ENCODE data around the gene SCYGR7.
"Not testable (repeated sequence)": the region's sequence is repeated elsewhere in the genome, so short reads cannot be mapped to it uniquely, and the experiment has no call there.

Gene SCYGR7

DNA sequence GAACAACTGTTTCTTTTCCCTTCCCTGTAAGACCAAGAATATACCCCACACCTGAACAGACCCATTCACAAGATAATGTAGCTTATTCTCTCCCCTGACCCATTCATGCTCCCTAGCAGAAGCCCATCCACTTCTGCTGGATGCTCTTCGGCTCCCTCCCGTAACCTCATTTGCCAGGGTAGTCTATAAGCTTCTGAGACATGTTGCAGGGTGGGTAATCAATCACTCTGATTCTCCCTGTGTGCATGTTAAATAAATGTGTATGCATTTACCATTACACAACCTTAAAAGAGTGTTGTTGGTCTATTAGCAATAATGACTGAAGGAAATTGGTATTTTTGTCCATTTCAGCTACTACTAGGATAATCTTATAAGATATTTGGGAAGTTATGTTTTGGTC, 11.6 kb upstream of the SCYGR7 start:
- Histone ChIP-seq H3K27ac (ENCODE audit: low read depth, low read length) (no peak overlapping the region), H3K9me3 (ENCODE audit: insufficient read depth, low read depth, low read length) (no peaks in the 10 kb centered on the region), H3K4me3 (ENCODE audit: low read length) (no peak overlapping the region), H3K4me1 (ENCODE audit: insufficient read depth, low read length) (peaks cover 12% of the 10 kb centered on the region), H3K27me3 (ENCODE audit: insufficient read depth, low read length) (peaks cover 10% of the 10 kb centered on the region; the same call in 1 of the 2 replicates), H3K9ac (ENCODE audit: low read depth, low read length) (no peak overlapping the region), H3K36me3 (ENCODE audit: insufficient read depth, low read length) (no peaks in the 10 kb centered on the region)
- WGBS: 86% methylated on average over 2 of the region's 2 CpGs

- no peak within 1 kb of the TSS for H3K27ac ChIP-seq (ENCODE audit: low read depth, low read length)
- WGBS: 5% methylated on average over 34 of the region's 35 CpGs
- H3K9ac ChIP-seq (ENCODE audit: low read depth, low read length): peak within 1 kb of the TSS; percentile 66
- peaks cover 12% of the 10 kb centered on the region for H3K4me1 ChIP-seq (ENCODE audit: insufficient read depth, low read length)
- H3K4me3 ChIP-seq (ENCODE audit: low read length): peak within 1 kb of the TSS; percentile 82
- peaks cover 10% of the 10 kb centered on the region; the same call in 1 of the 2 replicates for H3K27me3 ChIP-seq (ENCODE audit: insufficient read depth, low read length)
- no peaks in the 10 kb centered on the region for H3K9me3 ChIP-seq (ENCODE audit: insufficient read depth, low read depth, low read length)
- H3K36me3 ChIP-seq (ENCODE audit: insufficient read depth, low read length): no peaks in the 10 kb centered on the region
These were observed 10.2 kb upstream of the SCYGR7 start, which contains the start of gene SLC19A3 for GRCh38 chr2:227717687-227718567. TSS of gene SLC19A3 (minus strand) at chr2:227718028. CDS start at chr2:227702318, 15,710 bp downstream.

- Histone ChIP-seq H3K9ac (ENCODE audit: low read depth, low read length) (no peak overlapping the region), H3K9me3 (ENCODE audit: insufficient read depth, low read depth, low read length) (no peaks in the 10 kb centered on the region), H3K27ac (ENCODE audit: low read depth, low read length) (no peak overlapping the region), H3K4me1 (ENCODE audit: insufficient read depth, low read length) (peaks cover 12% of the 10 kb centered on the region), H3K27me3 (ENCODE audit: insufficient read depth, low read length) (peaks cover 10% of the 10 kb centered on the region; the same call in 1 of the 2 replicates), H3K4me3 (ENCODE audit: low read length) (no peak overlapping the region), H3K36me3 (ENCODE audit: insufficient read depth, low read length) (no peaks in the 10 kb centered on the region)
- 95% methylated on average over 4 of the region's 4 CpGs for WGBS
These were observed 8.5 kb upstream of the SCYGR7 start for GRCh38 chr2:227719641-227720040.

DNA sequence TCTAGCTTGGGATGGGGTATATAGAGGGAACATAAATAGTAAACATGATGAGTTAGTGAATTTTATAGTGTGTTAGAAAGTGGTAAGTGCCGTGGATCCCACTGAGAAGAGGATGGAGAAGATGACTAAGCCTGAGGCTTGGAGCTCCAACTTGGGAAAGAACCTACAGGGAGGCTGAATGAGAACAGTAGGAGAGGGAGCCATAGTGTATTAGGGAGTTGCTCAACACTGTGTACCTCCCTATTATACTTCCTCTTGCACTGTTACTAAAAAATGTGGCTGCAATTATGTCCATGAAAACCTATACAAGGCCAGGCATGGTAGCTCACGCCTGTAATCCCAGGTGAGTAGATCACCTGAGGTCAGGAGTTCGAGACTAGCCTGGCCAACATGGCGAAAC, 7.5 kb upstream of the SCYGR7 start:
- peaks cover 12% of the 10 kb centered on the region for H3K4me1 ChIP-seq (ENCODE audit: insufficient read depth, low read length)
- no peak overlapping the region for H3K9ac ChIP-seq (ENCODE audit: low read depth, low read length)
- H3K27ac ChIP-seq (ENCODE audit: low read depth, low read length): no peak overlapping the region
- 97% methylated on average over 4 of the region's 4 CpGs for WGBS
- H3K36me3 ChIP-seq (ENCODE audit: insufficient read depth, low read length): no peaks in the 10 kb centered on the region
- no peaks in the 10 kb centered on the region for H3K9me3 ChIP-seq (ENCODE audit: insufficient read depth, low read depth, low read length)
- H3K27me3 ChIP-seq (ENCODE audit: insufficient read depth, low read length): peaks cover 10% of the 10 kb centered on the region; the same call in 1 of the 2 replicates
- H3K4me3 ChIP-seq (ENCODE audit: low read length): no peak overlapping the region

DNA sequence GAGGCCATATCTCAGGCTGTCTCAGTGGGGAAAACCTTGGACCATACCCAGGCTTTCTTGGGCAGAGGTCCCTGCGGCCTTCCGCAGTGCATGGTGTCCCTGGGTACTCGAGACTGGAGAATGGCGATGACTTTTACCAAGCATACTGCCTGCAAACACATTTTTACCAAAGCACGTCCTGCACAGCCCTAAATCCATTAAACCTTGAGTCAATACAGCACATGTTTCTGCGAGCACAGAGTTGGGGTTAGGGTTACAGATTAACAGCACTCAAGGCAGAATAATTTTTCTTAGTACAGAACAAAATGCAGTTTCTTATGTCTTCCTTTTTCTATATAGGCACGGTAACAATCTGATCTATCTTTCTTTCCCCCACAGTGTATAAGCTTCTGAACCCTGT, 5.3 kb upstream of the SCYGR7 start:
- WGBS: 99% methylated on average over 7 of the region's 7 CpGs
- H3K4me1 ChIP-seq (ENCODE audit: insufficient read depth, low read length); H3K9ac ChIP-seq (ENCODE audit: low read depth, low read length); H3K4me3 ChIP-seq (ENCODE audit: low read length); H3K36me3 ChIP-seq (ENCODE audit: insufficient read depth, low read length); H3K27me3 ChIP-seq (ENCODE audit: insufficient read depth, low read length); H3K9me3 ChIP-seq (ENCODE audit: insufficient read depth, low read depth, low read length); H3K27ac ChIP-seq (ENCODE audit: low read depth, low read length): not testable (repeated sequence)

GRCh38 chr2:227724394-227725039, 3.6 kb upstream of the SCYGR7 start, which contains the start of gene SCYGR6:
TSS of gene SCYGR6 (minus strand) at chr2:227724757. CDS start at chr2:227724757, 0 bp downstream.
- Histone ChIP-seq H3K4me1 (ENCODE audit: insufficient read depth, low read length) (no peaks in the 10 kb centered on the region), H3K36me3 (ENCODE audit: insufficient read depth, low read length) (no peaks in the 10 kb centered on the region), H3K27me3 (ENCODE audit: insufficient read depth, low read length) (no peaks in the 10 kb centered on the region), H3K27ac (ENCODE audit: low read depth, low read length) (no peak within 1 kb of the TSS), H3K4me3 (ENCODE audit: low read length) (no peak within 1 kb of the TSS), H3K9ac (ENCODE audit: low read depth, low read length) (no peak within 1 kb of the TSS), H3K9me3 (ENCODE audit: insufficient read depth, low read depth, low read length) (no peaks in the 10 kb centered on the region)
- 95% methylated on average over 15 of the region's 15 CpGs for WGBS

DNA sequence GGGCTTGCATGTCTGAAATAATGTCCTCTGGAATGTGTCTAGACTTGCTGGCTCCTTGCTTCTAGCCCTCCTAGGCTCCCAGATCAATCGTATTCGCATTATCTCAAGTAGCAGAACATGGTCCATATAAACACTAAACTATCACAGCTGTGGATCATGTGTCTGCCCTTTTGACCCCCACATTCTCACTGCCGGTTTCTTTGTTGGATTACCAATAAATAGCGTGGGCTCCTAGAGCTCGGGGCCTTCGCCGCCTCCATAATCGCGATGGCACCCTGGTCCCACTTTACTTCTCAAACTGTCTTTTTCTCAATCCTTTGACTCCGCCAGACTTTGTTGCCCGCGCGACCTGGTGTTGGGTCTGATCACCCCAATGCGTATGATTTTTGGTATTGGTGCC, 11.2 kb downstream of the SCYGR7 start:
- Histone ChIP-seq H3K9ac (ENCODE audit: low read depth, low read length) (no peak overlapping the region), H3K36me3 (ENCODE audit: insufficient read depth, low read length) (no peaks in the 10 kb centered on the region), H3K9me3 (ENCODE audit: insufficient read depth, low read depth, low read length) (no peaks in the 10 kb centered on the region), H3K4me1 (ENCODE audit: insufficient read depth, low read length) (no peaks in the 10 kb centered on the region), H3K27me3 (ENCODE audit: insufficient read depth, low read length) (no peaks in the 10 kb centered on the region), H3K4me3 (ENCODE audit: low read length) (no peak overlapping the region), H3K27ac (ENCODE audit: low read depth, low read length) (no peak overlapping the region)
- WGBS: 89% methylated on average over 14 of the region's 14 CpGs

DNA sequence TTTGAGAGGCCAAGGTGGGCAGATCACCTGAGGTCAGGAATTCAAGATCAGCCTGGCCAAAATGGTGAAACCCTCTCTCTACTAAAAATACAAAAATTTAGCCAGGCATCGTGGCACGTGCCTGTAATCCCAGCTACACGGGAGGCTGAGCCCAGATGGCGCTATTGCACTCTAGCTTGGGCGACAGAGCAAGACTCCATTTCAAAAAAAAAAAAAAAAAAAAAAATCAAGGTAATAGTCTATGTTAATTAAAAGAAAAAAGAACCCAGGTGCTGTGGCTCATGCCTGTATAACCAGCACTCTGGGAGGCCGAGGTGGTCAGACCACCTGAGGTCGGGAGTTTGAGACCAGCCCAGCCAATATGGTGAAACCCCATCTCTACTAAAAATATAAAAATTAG, 12.6 kb downstream of the SCYGR7 start:
- H3K9me3 ChIP-seq (ENCODE audit: insufficient read depth, low read depth, low read length); H3K36me3 ChIP-seq (ENCODE audit: insufficient read depth, low read length); H3K9ac ChIP-seq (ENCODE audit: low read depth, low read length); H3K27ac ChIP-seq (ENCODE audit: low read depth, low read length); H3K4me3 ChIP-seq (ENCODE audit: low read length); H3K4me1 ChIP-seq (ENCODE audit: insufficient read depth, low read length); H3K27me3 ChIP-seq (ENCODE audit: insufficient read depth, low read length): not testable (repeated sequence)
- 64% methylated on average over 6 of the region's 7 CpGs for WGBS

GRCh38 chr2:227745594-227745993, 17.5 kb downstream of the SCYGR7 start, which contains the start of gene SCYGR8:
TSS of gene SCYGR8 (plus strand) at chr2:227745894. CDS start at chr2:227745894, 0 bp downstream.
- Histone ChIP-seq H3K36me3 (ENCODE audit: insufficient read depth, low read length) (no peaks in the 10 kb centered on the region), H3K27me3 (ENCODE audit: insufficient read depth, low read length) (no peaks in the 10 kb centered on the region), H3K27ac (ENCODE audit: low read depth, low read length) (no peak within 1 kb of the TSS), H3K4me3 (ENCODE audit: low read length) (no peak within 1 kb of the TSS), H3K9ac (ENCODE audit: low read depth, low read length) (no peak within 1 kb of the TSS), H3K9me3 (ENCODE audit: insufficient read depth, low read depth, low read length) (no peaks in the 10 kb centered on the region), H3K4me1 (ENCODE audit: insufficient read depth, low read length) (no peaks in the 10 kb centered on the region)
- WGBS: 98% methylated on average over 6 of the region's 9 CpGs

DNA sequence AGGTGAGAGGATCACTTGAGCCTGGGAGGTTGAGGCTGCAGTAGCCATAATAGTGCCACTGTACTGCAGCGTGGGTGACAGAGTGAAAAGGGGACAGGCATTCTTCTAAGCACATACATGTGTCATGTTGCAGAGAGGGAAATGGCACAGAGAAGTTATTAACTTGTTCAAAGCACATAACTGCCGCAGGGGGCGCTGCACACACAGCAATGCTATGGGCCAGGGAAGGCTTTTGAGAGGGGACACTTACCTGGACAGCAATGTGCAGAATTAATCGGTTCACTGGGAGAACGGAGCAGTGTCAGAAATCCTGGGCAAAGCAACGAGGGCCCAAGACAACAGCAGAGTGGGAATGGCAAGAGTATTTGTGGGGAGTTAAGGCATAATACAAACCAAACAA, 19.9 kb downstream of the SCYGR7 start:
- 64% methylated on average over 6 of the region's 6 CpGs for WGBS
- Histone ChIP-seq H3K9me3 (ENCODE audit: insufficient read depth, low read depth, low read length) (no peaks in the 10 kb centered on the region), H3K9ac (ENCODE audit: low read depth, low read length) (no peak overlapping the region), H3K27ac (ENCODE audit: low read depth, low read length) (no peak overlapping the region), H3K36me3 (ENCODE audit: insufficient read depth, low read length) (no peaks in the 10 kb centered on the region), H3K4me3 (ENCODE audit: low read length) (no peak overlapping the region), H3K27me3 (ENCODE audit: insufficient read depth, low read length) (no peaks in the 10 kb centered on the region), H3K4me1 (ENCODE audit: insufficient read depth, low read length) (no peaks in the 10 kb centered on the region)

DNA sequence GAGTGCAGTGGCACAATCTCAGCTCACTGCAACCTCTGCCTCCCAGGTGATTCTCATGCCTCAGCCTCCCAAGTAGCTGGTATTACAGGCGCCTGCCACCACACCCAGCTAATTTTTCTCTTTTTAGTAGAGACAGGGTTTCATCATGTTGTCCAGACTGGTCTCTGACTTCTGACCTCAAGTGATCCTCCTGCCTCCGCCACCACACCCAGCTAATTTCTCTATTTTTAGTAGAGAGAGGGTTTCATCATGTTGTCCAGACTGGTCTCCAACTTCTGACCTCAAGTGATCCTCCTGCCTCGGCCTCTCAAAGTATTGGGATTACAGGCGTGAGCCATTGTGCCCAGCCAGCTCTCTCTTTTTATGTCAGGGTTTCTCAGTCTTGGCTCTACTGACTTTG, 28.1 kb downstream of the SCYGR7 start:
- not testable (repeated sequence) for H3K9me3 ChIP-seq (ENCODE audit: insufficient read depth, low read depth, low read length); H3K9ac ChIP-seq (ENCODE audit: low read depth, low read length); H3K4me3 ChIP-seq (ENCODE audit: low read length); H3K36me3 ChIP-seq (ENCODE audit: insufficient read depth, low read length); H3K27me3 ChIP-seq (ENCODE audit: insufficient read depth, low read length); H3K27ac ChIP-seq (ENCODE audit: low read depth, low read length)
- peaks cover 15% of the 10 kb centered on the region for H3K4me1 ChIP-seq (ENCODE audit: insufficient read depth, low read length)
- 62% methylated on average over 3 of the region's 4 CpGs for WGBS

Measured in HUES64 (cell line).